HEK293T (cell line): ENCODE results near the gene YRDC.

ENCODE experiments used
- CTBP1 ChIP-seq: fragments of 450-650 bp; IDR thresholded peaks from 2 replicates; pipeline ENCODE4 v1.6.1; 2016; ENCODE audit warnings: borderline replicate concordance
- FOXA1 ChIP-seq: fragments of 450-650 bp; IDR thresholded peaks from 2 replicates; pipeline ENCODE4 v1.6.1; 2016; ENCODE audit warnings: mild to moderate bottlenecking
- FOXK2 ChIP-seq: fragments of 450-650 bp; IDR thresholded peaks from 2 replicates; pipeline ENCODE4 v1.6.1; 2016; ENCODE audit warnings: mild to moderate bottlenecking
- L3MBTL2 ChIP-seq: fragments of 450-650 bp; conservative IDR thresholded peaks from 2 replicates; pipeline ENCODE4 v1.6.1; 2016; ENCODE audit warnings: mild to moderate bottlenecking
- SUZ12 ChIP-seq: fragments of 450-650 bp; IDR thresholded peaks from 2 replicates; pipeline ENCODE4 v1.6.1; 2016; ENCODE audit warnings: mild to moderate bottlenecking
- ZNF384 ChIP-seq: fragments of 450-650 bp; IDR thresholded peaks from 2 replicates; pipeline ENCODE4 v1.6.1; 2016

GRCh38 chr1:37755951-37756560 is 52.0 kb downstream of the YRDC start:
- TF ChIP-seq ZNF384, result no peak
- no peak for TF ChIP-seq SUZ12
- no peak for TF ChIP-seq FOXK2
- TF ChIP-seq L3MBTL2, result no peak
- TF ChIP-seq FOXA1, result no peak
- TF ChIP-seq CTBP1, result no peak
